Type B pancreatic cell (in vitro differentiated cells): Measurements from ENCODE around the gene LYPLA2. TPM values are rescaled to one million over a fixed set of nuclear protein-coding genes. Genes with fewer than 3 reads are reported as not detected.

Source experiments
- DNase-seq: peaks from one replicate; pipeline ENCODE4 v3.0.0; 2021; ENCODE audit warnings: mixed read lengths; ENCODE audit not compliant: unreplicated experiment; ENCODE audit errors: extremely low spot score
- H3K27ac Mint-ChIP-seq: 2 replicates; pipeline ENCODE4 v1.8.0; 2021; ENCODE audit warnings: mild to moderate bottlenecking, mixed read lengths
- H3K27me3 Mint-ChIP-seq: 2 replicates; pipeline ENCODE4 v1.8.0; 2021; ENCODE audit warnings: mixed read lengths
- H3K36me3 Mint-ChIP-seq: 2 replicates; pipeline ENCODE4 v1.8.0; 2021; ENCODE audit warnings: mixed read lengths
- H3K4me1 Mint-ChIP-seq: one replicate; pipeline ENCODE4 v1.8.0; 2021; ENCODE audit warnings: mixed read lengths; ENCODE audit not compliant: unreplicated experiment
- H3K4me3 Mint-ChIP-seq: 2 replicates; pipeline ENCODE4 v1.8.0; 2021; ENCODE audit warnings: mild to moderate bottlenecking, mixed read lengths
- H3K9me3 Mint-ChIP-seq: 2 replicates; pipeline ENCODE4 v1.8.0; 2021; ENCODE audit warnings: mixed read lengths
- CTCF ChIP-seq: fragments of 200-600 bp; sonication (generic); conservative IDR thresholded peaks from 2 replicates; pipeline ENCODE4 v1.5.0; 2021; ENCODE audit warnings: antibody characterized with exemption, mild to moderate bottlenecking
- total RNA-seq: library from RNA; stranded (reverse); gene quantifications from 2 replicates; pipeline ENCODE4 v1.2.1, GENCODE V29; 2021; ENCODE audit warnings: low replicate concordance

The LYPLA2 gene
- total RNA-seq, 1 donor from 2014 or later = 83.6 TPM

GRCh38 chr1:23784846-23785245 is 6.1 kb upstream of the LYPLA2 start:
- DNase-seq = no peak
- no peaks in the 10 kb centered on the region for H3K9me3 Mint-ChIP-seq
- H3K36me3 Mint-ChIP-seq = peaks cover 33% of the 10 kb centered on the region
- H3K4me3 Mint-ChIP-seq = no peak overlapping the region
- H3K27ac Mint-ChIP-seq = no peak overlapping the region
- H3K4me1 Mint-ChIP-seq = peaks cover 5% of the 10 kb centered on the region
- H3K27me3 Mint-ChIP-seq = no peaks in the 10 kb centered on the region
- no peak for TF ChIP-seq CTCF

- no peak for TF ChIP-seq CTCF
- DNase-seq = no peak
- H3K9me3 Mint-ChIP-seq = no peaks in the 10 kb centered on the region
- no peak overlapping the region for H3K4me3 Mint-ChIP-seq
- no peak overlapping the region for H3K27ac Mint-ChIP-seq
- peaks cover 24% of the 10 kb centered on the region for H3K36me3 Mint-ChIP-seq
- H3K4me1 Mint-ChIP-seq = peaks cover 6% of the 10 kb centered on the region
- H3K27me3 Mint-ChIP-seq = no peaks in the 10 kb centered on the region
Measured at GRCh38 chr1:23787701-23788100, 3.2 kb upstream of the LYPLA2 start.

GRCh38 chr1:23788695-23789094 is 2.2 kb upstream of the LYPLA2 start:
- no peaks in the 10 kb centered on the region for H3K9me3 Mint-ChIP-seq
- peaks cover 24% of the 10 kb centered on the region for H3K36me3 Mint-ChIP-seq
- H3K27ac Mint-ChIP-seq = no peak overlapping the region
- TF ChIP-seq CTCF = no peak
- no peaks in the 10 kb centered on the region for H3K27me3 Mint-ChIP-seq
- H3K4me1 Mint-ChIP-seq = peaks cover 6% of the 10 kb centered on the region
- peak overlapping the region; percentile 35 for H3K4me3 Mint-ChIP-seq
- DNase-seq = no peak

GRCh38 chr1:23791516-23792047 is 637 bp downstream of the LYPLA2 start:
- no peak for TF ChIP-seq CTCF
- H3K27me3 Mint-ChIP-seq = no peaks in the 10 kb centered on the region
- H3K36me3 Mint-ChIP-seq = peaks cover 11% of the 10 kb centered on the region
- no peaks in the 10 kb centered on the region for H3K9me3 Mint-ChIP-seq
- peak overlapping the region; percentile 94 for H3K27ac Mint-ChIP-seq
- peaks cover 6% of the 10 kb centered on the region for H3K4me1 Mint-ChIP-seq
- DNase-seq = no peak
- H3K4me3 Mint-ChIP-seq = peak overlapping the region; percentile 99

- no peak for DNase-seq
- TF ChIP-seq CTCF = no peak
- Mint-ChIP-seq H3K27ac (peak overlapping the region; percentile 94), H3K36me3 (peaks cover 3% of the 10 kb centered on the region), H3K4me3 (peak overlapping the region; percentile 99), H3K9me3 (no peaks in the 10 kb centered on the region), H3K27me3 (no peaks in the 10 kb centered on the region), H3K4me1 (peaks cover 6% of the 10 kb centered on the region)
Measured at GRCh38 chr1:23792151-23792945, 1.4 kb downstream of the LYPLA2 start.
